WTC11 (cell line): ENCODE measurements around the gene COL4A6. TPM values are rescaled to one million over a fixed set of nuclear protein-coding genes. Genes with fewer than 3 reads are reported as not detected.
A peak's percentile ranks its signal among the peaks of the same experiment; 100 is the strongest.

Experiments used
- ATAC-seq: fragments of 200-7000 bp; cut with Tn5 transposase; 2 replicates; pipeline ENCODE4 v1.10.0; 2021; ENCODE audit warnings: mild to moderate bottlenecking, moderate library complexity
- CTCF ChIA-PET: fragments of 300-600 bp; sonication (Branson Sonifier 250); formaldehyde crosslinking; loops from one replicate; lab custom pipeline; 2021; ENCODE audit warnings: antibody characterized with exemption; lab: Charles Lee
- POLR2A ChIA-PET: fragments of 350-600 bp; sonication (Branson Sonifier 250); formaldehyde crosslinking; loops from one replicate; lab custom pipeline; 2021; ENCODE audit warnings: antibody characterized with exemption; lab: Charles Lee
- DNase-seq: peaks from one replicate; pipeline ENCODE4 v3.0.0; 2021; ENCODE audit warnings: low spot score
- H3K27ac Mint-ChIP-seq: 2 replicates; pipeline ENCODE4 v1.8.0; 2021; ENCODE audit warnings: mixed read lengths
- H3K27me3 Mint-ChIP-seq: 2 replicates; pipeline ENCODE4 v1.8.0; 2021; ENCODE audit warnings: low read depth, mild to moderate bottlenecking, moderate library complexity, mixed read lengths
- H3K36me3 Mint-ChIP-seq: 2 replicates; pipeline ENCODE4 v1.8.0; 2021; ENCODE audit warnings: mixed read lengths
- H3K4me1 Mint-ChIP-seq: 2 replicates; pipeline ENCODE4 v1.8.0; 2022; ENCODE audit warnings: mixed read lengths
- H3K4me3 Mint-ChIP-seq: 2 replicates; pipeline ENCODE4 v1.8.0; 2021; ENCODE audit warnings: mild to moderate bottlenecking, moderate library complexity, mixed read lengths
- H3K9me3 Mint-ChIP-seq: 2 replicates; pipeline ENCODE4 v1.8.0; 2021; ENCODE audit warnings: mixed read lengths
- AR ChIP-seq: fragments of 250-450 bp; sonication (Bioruptor Pico); IDR thresholded peaks from 2 replicates; pipeline ENCODE4 v1.9.0; 2021; ENCODE audit warnings: mild to moderate bottlenecking
- E2F5 ChIP-seq: sonication (generic); formaldehyde crosslinking; IDR thresholded peaks from 2 replicates; pipeline ENCODE4 v1.8.1; 2022; ENCODE audit warnings: mild to moderate bottlenecking, moderate library complexity, missing genetic modification reagents
- EMX1 ChIP-seq: fragments of 250-450 bp; sonication (Bioruptor Pico); IDR thresholded peaks from 2 replicates; pipeline ENCODE4 v1.8.0; 2021; ENCODE audit warnings: mild to moderate bottlenecking
- FOXK1 ChIP-seq: sonication (generic); formaldehyde crosslinking; IDR thresholded peaks from 2 replicates; pipeline ENCODE4 v1.8.0; 2022; ENCODE audit warnings: mild to moderate bottlenecking, moderate library complexity, missing genetic modification reagents
- FOXP1 ChIP-seq: sonication (generic); formaldehyde crosslinking; IDR thresholded peaks from 2 replicates; pipeline ENCODE4 v1.8.0; 2022; ENCODE audit warnings: missing genetic modification reagents, mild to moderate bottlenecking, moderate library complexity, borderline replicate concordance
- MXD4 ChIP-seq: fragments of 250-450 bp; sonication (Bioruptor Pico); IDR thresholded peaks from 2 replicates; pipeline ENCODE4 v1.8.0; 2021; ENCODE audit warnings: mild to moderate bottlenecking, moderate library complexity, borderline replicate concordance
- NR3C1 ChIP-seq: sonication (generic); formaldehyde crosslinking; conservative IDR thresholded peaks from 2 replicates; pipeline ENCODE4 v1.8.1; 2023; ENCODE audit warnings: low read depth, mild to moderate bottlenecking, missing genetic modification reagents
- OVOL2 ChIP-seq: fragments of 250-450 bp; sonication (Bioruptor Pico); IDR thresholded peaks from 2 replicates; pipeline ENCODE4 v1.9.0; 2021; ENCODE audit warnings: mild to moderate bottlenecking, borderline replicate concordance
- SOX15 ChIP-seq: fragments of 250-450 bp; sonication (Bioruptor Pico); IDR thresholded peaks from 2 replicates; pipeline ENCODE4 v1.9.0; 2021; ENCODE audit warnings: mild to moderate bottlenecking
- TEAD4 ChIP-seq: sonication (generic); formaldehyde crosslinking; IDR thresholded peaks from 2 replicates; pipeline ENCODE4 v1.8.0; 2022; ENCODE audit warnings: mild to moderate bottlenecking, missing genetic modification reagents
- USF1 ChIP-seq: sonication (generic); formaldehyde crosslinking; IDR thresholded peaks from 2 replicates; pipeline ENCODE4 v1.8.0; 2022; ENCODE audit warnings: mild to moderate bottlenecking, missing genetic modification reagents
- ZNF138 ChIP-seq: sonication (generic); formaldehyde crosslinking; conservative IDR thresholded peaks from 2 replicates; pipeline ENCODE4 v1.8.1; 2022; ENCODE audit warnings: mild to moderate bottlenecking, moderate library complexity, missing genetic modification reagents
- ZNF232 ChIP-seq: sonication (generic); formaldehyde crosslinking; IDR thresholded peaks from 2 replicates; pipeline ENCODE4 v1.8.0; 2022; ENCODE audit warnings: mild to moderate bottlenecking, missing genetic modification reagents
- ZNF396 ChIP-seq: fragments of 250-450 bp; sonication (Bioruptor Pico); IDR thresholded peaks from 2 replicates; pipeline ENCODE4 v1.8.0; 2021; ENCODE audit warnings: mild to moderate bottlenecking, moderate library complexity, borderline replicate concordance
- total RNA-seq: library from RNA; stranded (reverse); gene quantifications from 3 replicates; pipeline ENCODE4 v1.2.3, GENCODE V29; 2021
- TF ChIP-seq, protein P1 (sequence below): sonication (generic); formaldehyde crosslinking; IDR thresholded peaks from 2 replicates; pipeline ENCODE4 v1.8.1; 2023; ENCODE audit warnings: mild to moderate bottlenecking, missing genetic modification reagents
- TF ChIP-seq, protein P2 (sequence below): fragments of 250-450 bp; sonication (Bioruptor Pico); conservative IDR thresholded peaks from 2 replicates; pipeline ENCODE4 v1.9.0; 2021; ENCODE audit warnings: mild to moderate bottlenecking
- TF ChIP-seq, protein P3 (sequence below): sonication (generic); formaldehyde crosslinking; IDR thresholded peaks from 2 replicates; pipeline ENCODE4 v1.8.0; 2022; ENCODE audit warnings: mild to moderate bottlenecking, missing genetic modification reagents

COL4A6 gene
- total RNA-seq, 1 experiment from 2014 or later, result 15.2 TPM

DNA sequence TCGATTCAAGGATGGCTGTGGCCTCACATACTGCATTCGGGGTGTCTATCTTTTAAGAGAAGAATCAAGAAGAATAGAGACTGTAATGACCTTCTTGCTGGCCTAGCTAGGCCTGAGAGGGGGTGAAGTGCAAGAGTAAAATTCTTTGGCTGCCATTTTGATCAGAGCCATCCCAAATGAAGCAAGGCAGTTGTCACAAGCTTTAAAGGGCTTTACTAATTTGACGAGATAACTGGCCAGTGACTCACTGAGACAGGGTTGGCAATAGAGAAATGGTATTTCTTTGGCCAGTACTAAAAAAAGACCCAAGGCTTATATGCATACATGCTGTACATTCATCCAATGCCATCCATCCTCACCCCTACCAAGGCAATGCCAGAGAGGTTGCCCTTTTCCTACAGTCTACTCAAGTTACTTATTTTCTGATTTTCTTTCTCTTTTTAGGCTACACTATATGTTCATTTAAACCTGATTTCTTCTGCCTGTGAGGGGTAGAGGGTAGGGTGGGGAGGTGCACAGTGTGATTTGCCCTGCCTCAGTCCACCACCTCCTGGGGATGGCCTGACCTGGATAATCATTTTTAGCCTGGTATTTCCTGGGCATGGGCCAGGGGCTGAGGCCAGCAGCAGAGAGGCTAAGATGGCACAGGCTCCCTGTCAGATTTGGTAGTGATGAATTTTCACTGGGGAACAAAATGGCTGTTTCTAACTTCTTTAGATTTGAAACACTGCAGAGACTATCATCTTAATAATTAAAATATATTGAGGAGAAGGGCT is 314.4 kb downstream of the COL4A6 start:
- CTCF ChIA-PET, result interaction anchor here (2.8 kb wide), 1 partner anchor 16 kb away, joined by 7 read pairs; no protein-coding TSS in a partner anchor
- peaks cover 30% of the 10 kb centered on the region for H3K4me1 Mint-ChIP-seq
- no peak for ATAC-seq
- H3K27me3 Mint-ChIP-seq, result no peaks in the 10 kb centered on the region
- 0 out of 2 replicates have a peak overlapping the region, but pooled peaks have one; percentile 17 for H3K27ac Mint-ChIP-seq
- TF ChIP-seq E2F5 (CRISPR knock-in tag) (no peak), SOX15 (CRISPR knock-in tag) (no peak), TEAD4 (no peak), EMX1 (CRISPR knock-in tag) (no peak), ZNF138 (CRISPR knock-in tag) (no peak), NR3C1 (no peak)
- no peak overlapping the region for H3K4me3 Mint-ChIP-seq
- H3K9me3 Mint-ChIP-seq, result no peaks in the 10 kb centered on the region
- DNase-seq, result no peak
- POLR2A ChIA-PET, result no interaction called here
- H3K36me3 Mint-ChIP-seq, result no peaks in the 10 kb centered on the region

- POLR2A ChIA-PET, result no interaction called here
Observed at GRCh38 chrX:108122748-108123147, 315.5 kb downstream of the COL4A6 start.

More at GRCh38 chrX:108122748-108123147, 315.5 kb downstream of the COL4A6 start:
- CTCF ChIA-PET, result interaction anchor here (2.8 kb wide), 1 partner anchor 17 kb away, joined by 7 read pairs; no protein-coding TSS in a partner anchor
- Mint-ChIP-seq H3K36me3 (no peaks in the 10 kb centered on the region), H3K27ac (no peak overlapping the region), H3K27me3 (no peaks in the 10 kb centered on the region), H3K4me3 (no peak overlapping the region), H3K9me3 (no peaks in the 10 kb centered on the region), H3K4me1 (peaks cover 30% of the 10 kb centered on the region)
- no peak for DNase-seq
- ATAC-seq, result no peak
- TF ChIP-seq, protein P1, sequence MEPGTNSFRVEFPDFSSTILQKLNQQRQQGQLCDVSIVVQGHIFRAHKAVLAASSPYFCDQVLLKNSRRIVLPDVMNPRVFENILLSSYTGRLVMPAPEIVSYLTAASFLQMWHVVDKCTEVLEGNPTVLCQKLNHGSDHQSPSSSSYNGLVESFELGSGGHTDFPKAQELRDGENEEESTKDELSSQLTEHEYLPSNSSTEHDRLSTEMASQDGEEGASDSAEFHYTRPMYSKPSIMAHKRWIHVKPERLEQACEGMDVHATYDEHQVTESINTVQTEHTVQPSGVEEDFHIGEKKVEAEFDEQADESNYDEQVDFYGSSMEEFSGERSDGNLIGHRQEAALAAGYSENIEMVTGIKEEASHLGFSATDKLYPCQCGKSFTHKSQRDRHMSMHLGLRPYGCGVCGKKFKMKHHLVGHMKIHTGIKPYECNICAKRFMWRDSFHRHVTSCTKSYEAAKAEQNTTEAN (CRISPR knock-in tag), result no peak
- TF ChIP-seq ZNF396 (CRISPR knock-in tag), result no peak
- TF ChIP-seq ZNF232 (CRISPR knock-in tag), result no peak
- TF ChIP-seq, protein P2, sequence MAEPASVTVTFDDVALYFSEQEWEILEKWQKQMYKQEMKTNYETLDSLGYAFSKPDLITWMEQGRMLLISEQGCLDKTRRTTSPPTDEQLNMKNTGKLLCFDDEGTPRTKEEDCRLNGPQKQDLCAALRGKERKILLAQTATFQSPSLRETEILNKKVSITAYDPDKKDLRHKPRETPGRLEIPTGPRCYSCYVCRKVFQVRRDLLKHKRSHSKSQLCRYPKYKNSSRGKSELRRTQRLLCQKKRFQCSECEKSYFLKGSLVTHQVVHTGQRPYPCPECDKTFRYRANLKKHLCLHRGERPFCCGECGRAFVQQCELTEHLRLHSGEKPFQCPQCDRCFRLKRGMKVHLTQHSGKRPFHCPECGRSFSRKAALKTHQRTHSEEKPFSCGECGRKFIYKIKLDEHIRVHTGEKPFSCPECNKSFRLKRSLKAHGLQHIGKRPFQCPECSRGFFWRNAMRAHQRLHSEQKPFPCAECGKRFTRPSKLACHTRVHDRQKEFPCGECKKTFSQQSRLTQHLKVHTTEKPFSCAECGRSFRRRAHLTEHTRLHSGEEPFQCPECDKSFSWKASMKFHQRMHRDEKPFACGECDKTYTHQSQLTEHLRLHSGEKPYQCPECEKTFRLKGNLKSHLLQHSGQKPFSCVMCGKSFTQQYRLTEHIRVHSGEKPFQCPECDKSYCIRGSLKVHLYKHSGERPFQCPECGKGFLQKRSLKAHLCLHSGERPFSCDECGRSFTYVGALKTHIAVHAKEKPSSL (CRISPR knock-in tag), result no peak
- TF ChIP-seq FOXK1 (CRISPR knock-in tag), result no peak
- TF ChIP-seq, protein P3, sequence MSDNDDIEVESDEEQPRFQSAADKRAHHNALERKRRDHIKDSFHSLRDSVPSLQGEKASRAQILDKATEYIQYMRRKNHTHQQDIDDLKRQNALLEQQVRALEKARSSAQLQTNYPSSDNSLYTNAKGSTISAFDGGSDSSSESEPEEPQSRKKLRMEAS (CRISPR knock-in tag), result no peak
- TF ChIP-seq MXD4 (CRISPR knock-in tag), result no peak
- TF ChIP-seq OVOL2 (CRISPR knock-in tag), result no peak
- no peak for TF ChIP-seq AR (CRISPR knock-in tag)
- TF ChIP-seq FOXP1 (CRISPR knock-in tag), result no peak
- no peak for TF ChIP-seq USF1 (CRISPR knock-in tag)
